ENCODE results near the gene MDH1B.

MDH1B gene

DNA sequence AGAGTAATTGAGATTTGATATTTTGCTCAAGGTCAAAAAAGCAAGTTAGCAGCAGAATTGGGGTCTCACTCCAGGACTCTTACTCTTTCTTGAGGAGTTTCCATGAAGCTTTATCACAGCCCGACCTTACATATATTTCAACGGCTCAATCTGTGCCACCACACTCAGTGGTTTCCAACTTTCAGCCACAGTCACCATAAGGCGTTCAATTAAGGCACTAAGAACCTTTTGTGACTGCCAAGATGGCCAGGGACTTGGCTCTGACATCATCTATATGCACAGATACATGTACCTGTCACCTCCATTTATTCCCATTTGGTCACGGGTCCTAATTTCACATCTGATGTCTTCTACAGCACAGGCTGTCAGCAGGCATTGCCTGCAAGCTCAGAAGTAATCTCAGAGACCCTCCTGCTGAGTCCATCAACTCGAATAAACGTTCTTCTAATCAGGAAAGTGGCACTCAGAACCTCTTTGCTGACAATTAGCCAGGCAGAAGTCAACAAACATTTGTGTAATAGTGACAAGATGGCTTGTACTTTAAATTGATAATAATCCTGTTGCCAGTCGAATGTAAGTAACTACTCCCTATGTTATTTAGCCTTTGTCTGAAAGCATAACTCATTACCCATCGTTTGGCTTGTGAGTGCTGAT, 63.0 kb downstream of the MDH1B start:
- no peak overlapping the region for H3K27ac ChIP-seq (ENCODE audit: low read depth, low read length)
- H3K9me3 ChIP-seq (ENCODE audit: control insufficient read depth in 1 of 2, low read length in 2 of 2): no peaks in the 10 kb centered on the region
- H3K4me3 ChIP-seq (ENCODE audit: low read depth in 1 of 2, low read length in 2 of 2): no peak overlapping the region
- no peaks in the 10 kb centered on the region for H3K4me1 ChIP-seq (ENCODE audit: control insufficient read depth in 1 of 2, insufficient read depth in 2 of 2, low read length in 2 of 2)
- no peak overlapping the region for H3K9ac ChIP-seq (ENCODE audit: low read depth in 1 of 2, low read length in 2 of 2)
- H3K27me3 ChIP-seq (ENCODE audit: control insufficient read depth in 1 of 2, insufficient read depth in 2 of 2, low read length in 2 of 2): no peaks in the 10 kb centered on the region
- no peaks in the 10 kb centered on the region for H3K36me3 ChIP-seq (ENCODE audit: control insufficient read depth in 1 of 2, insufficient read depth in 2 of 2, low read length in 2 of 2)

DNA sequence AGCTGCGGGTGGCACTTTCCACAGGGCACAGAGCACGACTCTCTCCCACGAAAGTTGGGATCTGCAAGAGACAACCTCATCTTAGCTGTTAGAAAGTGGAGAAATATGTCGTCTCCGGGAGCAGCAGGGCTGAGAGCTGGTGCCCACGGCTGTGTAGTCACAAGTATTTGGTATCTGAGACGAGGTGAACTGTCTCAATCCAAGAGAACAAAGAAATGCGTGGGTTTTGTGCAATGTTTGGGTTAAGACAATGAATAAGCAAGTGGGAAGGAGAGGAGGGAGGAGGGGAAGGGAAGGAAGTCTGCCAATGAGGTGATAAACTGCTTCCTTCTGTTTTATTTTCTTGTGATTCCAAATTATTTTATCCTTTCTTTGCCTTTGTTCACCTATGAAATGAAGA, 65.0 kb downstream of the MDH1B start:
- H3K27ac ChIP-seq (ENCODE audit: low read depth, low read length): no peak overlapping the region
- H3K9ac ChIP-seq (ENCODE audit: low read depth in 1 of 2, low read length in 2 of 2): no peak overlapping the region
- H3K4me3 ChIP-seq (ENCODE audit: low read depth in 1 of 2, low read length in 2 of 2): no peak overlapping the region
- no peaks in the 10 kb centered on the region for H3K9me3 ChIP-seq (ENCODE audit: control insufficient read depth in 1 of 2, low read length in 2 of 2)
- H3K4me1 ChIP-seq (ENCODE audit: control insufficient read depth in 1 of 2, insufficient read depth in 2 of 2, low read length in 2 of 2): no peaks in the 10 kb centered on the region
- no peaks in the 10 kb centered on the region for H3K36me3 ChIP-seq (ENCODE audit: control insufficient read depth in 1 of 2, insufficient read depth in 2 of 2, low read length in 2 of 2)
- no peaks in the 10 kb centered on the region for H3K27me3 ChIP-seq (ENCODE audit: control insufficient read depth in 1 of 2, insufficient read depth in 2 of 2, low read length in 2 of 2)

DNA sequence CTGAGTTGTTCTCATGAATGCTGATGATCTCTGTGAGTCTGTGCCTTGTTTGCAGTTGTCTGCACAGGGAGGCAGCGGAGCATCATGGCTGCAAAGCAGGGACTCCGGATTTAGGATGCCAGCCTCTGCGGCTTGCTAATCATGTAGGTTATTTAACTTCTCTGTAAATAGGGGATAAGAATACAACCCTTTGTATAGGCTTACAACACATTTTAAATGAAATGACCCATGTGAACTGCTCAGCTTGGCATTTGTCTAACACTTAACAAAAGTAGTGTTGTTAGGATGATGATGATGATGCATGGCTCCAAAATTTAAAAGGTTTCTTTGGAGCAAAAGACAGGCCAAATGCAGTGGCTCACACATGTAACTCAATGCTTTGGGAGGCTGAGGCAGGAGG, 66.3 kb downstream of the MDH1B start:
- H3K27me3 ChIP-seq (ENCODE audit: control insufficient read depth in 1 of 2, insufficient read depth in 2 of 2, low read length in 2 of 2): no peaks in the 10 kb centered on the region
- no peaks in the 10 kb centered on the region for H3K36me3 ChIP-seq (ENCODE audit: control insufficient read depth in 1 of 2, insufficient read depth in 2 of 2, low read length in 2 of 2)
- no peak overlapping the region for H3K27ac ChIP-seq (ENCODE audit: low read depth, low read length)
- H3K9me3 ChIP-seq (ENCODE audit: control insufficient read depth in 1 of 2, low read length in 2 of 2): no peaks in the 10 kb centered on the region
- no peak overlapping the region for H3K4me3 ChIP-seq (ENCODE audit: low read depth in 1 of 2, low read length in 2 of 2)
- no peak overlapping the region for H3K9ac ChIP-seq (ENCODE audit: low read depth in 1 of 2, low read length in 2 of 2)
- no peaks in the 10 kb centered on the region for H3K4me1 ChIP-seq (ENCODE audit: control insufficient read depth in 1 of 2, insufficient read depth in 2 of 2, low read length in 2 of 2)

DNA sequence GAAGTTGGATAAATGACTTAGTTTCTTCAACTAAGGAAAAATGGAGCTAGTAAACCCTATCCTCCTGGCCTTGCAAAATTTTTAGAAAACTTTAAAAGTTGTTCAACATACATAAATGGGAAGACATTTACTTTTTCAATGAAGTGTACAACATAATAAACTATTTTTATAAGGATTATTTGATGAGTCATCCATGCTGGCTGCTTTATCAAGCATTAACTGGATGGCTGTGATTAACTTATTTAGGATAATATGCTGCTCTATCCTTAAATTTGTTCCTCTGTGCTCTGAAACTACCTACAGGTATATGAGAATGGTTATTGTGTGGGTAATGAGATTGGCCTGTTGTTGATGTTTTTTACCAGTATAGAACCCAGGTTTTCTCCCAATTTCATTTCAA, 68.2 kb downstream of the MDH1B start:
- no peak overlapping the region for H3K4me3 ChIP-seq (ENCODE audit: low read depth in 1 of 2, low read length in 2 of 2)
- no peaks in the 10 kb centered on the region for H3K4me1 ChIP-seq (ENCODE audit: control insufficient read depth in 1 of 2, insufficient read depth in 2 of 2, low read length in 2 of 2)
- no peaks in the 10 kb centered on the region for H3K27me3 ChIP-seq (ENCODE audit: control insufficient read depth in 1 of 2, insufficient read depth in 2 of 2, low read length in 2 of 2)
- H3K9ac ChIP-seq (ENCODE audit: low read depth in 1 of 2, low read length in 2 of 2): no peak overlapping the region
- H3K9me3 ChIP-seq (ENCODE audit: control insufficient read depth in 1 of 2, low read length in 2 of 2): no peaks in the 10 kb centered on the region
- no peak overlapping the region for H3K27ac ChIP-seq (ENCODE audit: low read depth, low read length)
- H3K36me3 ChIP-seq (ENCODE audit: control insufficient read depth in 1 of 2, insufficient read depth in 2 of 2, low read length in 2 of 2): no peaks in the 10 kb centered on the region

DNA sequence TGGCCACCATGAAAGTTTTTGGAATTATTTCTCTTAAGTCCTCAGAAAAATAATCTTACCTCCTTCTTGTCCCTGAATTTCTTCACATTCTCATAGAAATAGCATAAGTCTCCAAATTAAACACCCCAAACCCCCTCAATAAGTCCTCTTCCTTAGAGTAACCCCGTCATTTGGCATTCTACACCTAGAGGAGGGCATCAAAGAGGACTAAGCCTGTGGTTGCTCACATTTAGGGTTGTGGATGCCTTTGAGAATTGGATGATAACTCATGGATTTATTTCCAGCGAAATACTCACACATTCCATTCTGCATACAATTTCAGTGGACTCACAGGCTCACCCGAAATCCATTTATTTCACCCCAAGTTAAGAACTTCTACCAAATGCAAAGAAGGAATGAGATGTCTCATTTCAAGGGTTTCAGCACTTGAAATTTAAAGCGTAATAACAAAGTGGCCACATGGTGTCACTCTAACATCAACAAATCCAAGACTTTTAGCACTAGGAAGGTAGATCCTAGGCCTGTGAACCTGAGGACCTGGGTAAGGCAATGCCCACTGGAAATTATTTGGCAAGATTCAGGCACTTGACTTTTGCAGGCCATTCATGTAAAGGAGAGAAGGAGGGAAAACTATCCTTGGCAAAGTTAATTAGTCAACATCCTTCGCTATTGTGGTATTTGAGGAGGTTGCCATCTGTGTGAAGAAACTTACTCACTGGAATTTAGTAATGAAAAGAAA, 71.6 kb downstream of the MDH1B start:
- no peak overlapping the region for H3K9ac ChIP-seq (ENCODE audit: low read depth in 1 of 2, low read length in 2 of 2)
- no peaks in the 10 kb centered on the region for H3K4me1 ChIP-seq (ENCODE audit: control insufficient read depth in 1 of 2, insufficient read depth in 2 of 2, low read length in 2 of 2)
- H3K9me3 ChIP-seq (ENCODE audit: control insufficient read depth in 1 of 2, low read length in 2 of 2): no peaks in the 10 kb centered on the region
- H3K27me3 ChIP-seq (ENCODE audit: control insufficient read depth in 1 of 2, insufficient read depth in 2 of 2, low read length in 2 of 2): no peaks in the 10 kb centered on the region
- no peak overlapping the region for H3K27ac ChIP-seq (ENCODE audit: low read depth, low read length)
- no peaks in the 10 kb centered on the region for H3K36me3 ChIP-seq (ENCODE audit: control insufficient read depth in 1 of 2, insufficient read depth in 2 of 2, low read length in 2 of 2)
- no peak overlapping the region for H3K4me3 ChIP-seq (ENCODE audit: low read depth in 1 of 2, low read length in 2 of 2)

DNA sequence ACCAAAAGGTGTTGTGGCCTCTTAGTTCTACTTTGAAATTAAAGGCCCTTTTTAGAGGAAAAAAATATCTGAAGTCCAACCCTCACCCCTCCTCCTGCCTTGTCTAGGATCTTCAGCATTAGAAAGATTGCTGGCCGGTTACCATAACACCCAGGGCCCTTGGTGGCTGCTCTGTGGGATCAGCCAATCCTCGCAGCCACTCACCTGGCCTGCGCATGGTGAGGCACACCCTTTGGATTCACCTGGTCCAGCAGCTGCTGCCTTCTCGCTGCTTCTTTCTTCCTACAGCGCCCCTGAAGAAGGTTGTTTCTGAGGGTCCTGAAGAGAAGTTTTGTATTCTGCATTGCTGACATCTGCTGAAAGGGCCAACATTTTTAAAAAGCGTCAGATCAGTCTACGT, 72.2 kb downstream of the MDH1B start:
- no peaks in the 10 kb centered on the region for H3K36me3 ChIP-seq (ENCODE audit: control insufficient read depth in 1 of 2, insufficient read depth in 2 of 2, low read length in 2 of 2)
- no peaks in the 10 kb centered on the region for H3K4me1 ChIP-seq (ENCODE audit: control insufficient read depth in 1 of 2, insufficient read depth in 2 of 2, low read length in 2 of 2)
- H3K27me3 ChIP-seq (ENCODE audit: control insufficient read depth in 1 of 2, insufficient read depth in 2 of 2, low read length in 2 of 2): no peaks in the 10 kb centered on the region
- no peak overlapping the region for H3K4me3 ChIP-seq (ENCODE audit: low read depth in 1 of 2, low read length in 2 of 2)
- no peak overlapping the region for H3K27ac ChIP-seq (ENCODE audit: low read depth, low read length)
- H3K9me3 ChIP-seq (ENCODE audit: control insufficient read depth in 1 of 2, low read length in 2 of 2): no peaks in the 10 kb centered on the region
- no peak overlapping the region for H3K9ac ChIP-seq (ENCODE audit: low read depth in 1 of 2, low read length in 2 of 2)

DNA sequence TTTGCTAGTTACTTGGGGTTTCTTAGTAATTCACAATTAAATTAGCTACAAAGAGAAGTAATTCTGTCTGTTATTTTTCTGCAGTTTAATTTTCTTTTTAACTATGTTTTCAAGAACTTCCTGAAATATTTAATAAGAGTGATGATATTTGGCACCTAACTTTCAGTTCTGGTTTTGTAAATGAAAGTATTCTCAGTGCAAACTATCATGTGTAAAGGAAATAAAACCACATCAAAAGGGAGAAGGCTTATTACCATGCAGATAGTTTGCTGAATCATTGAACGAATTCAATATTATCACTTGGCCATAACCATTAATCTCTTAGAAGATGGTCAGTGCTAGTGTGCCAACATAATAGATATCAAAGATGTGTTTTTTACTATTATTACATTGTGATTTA, 76.1 kb downstream of the MDH1B start:
- H3K9me3 ChIP-seq (ENCODE audit: control insufficient read depth in 1 of 2, low read length in 2 of 2): no peaks in the 10 kb centered on the region
- no peak overlapping the region for H3K9ac ChIP-seq (ENCODE audit: low read depth in 1 of 2, low read length in 2 of 2)
- no peaks in the 10 kb centered on the region for H3K4me1 ChIP-seq (ENCODE audit: control insufficient read depth in 1 of 2, insufficient read depth in 2 of 2, low read length in 2 of 2)
- H3K4me3 ChIP-seq (ENCODE audit: low read depth in 1 of 2, low read length in 2 of 2): no peak overlapping the region
- no peak overlapping the region for H3K27ac ChIP-seq (ENCODE audit: low read depth, low read length)
- H3K36me3 ChIP-seq (ENCODE audit: control insufficient read depth in 1 of 2, insufficient read depth in 2 of 2, low read length in 2 of 2): no peaks in the 10 kb centered on the region
- H3K27me3 ChIP-seq (ENCODE audit: control insufficient read depth in 1 of 2, insufficient read depth in 2 of 2, low read length in 2 of 2): no peaks in the 10 kb centered on the region

DNA sequence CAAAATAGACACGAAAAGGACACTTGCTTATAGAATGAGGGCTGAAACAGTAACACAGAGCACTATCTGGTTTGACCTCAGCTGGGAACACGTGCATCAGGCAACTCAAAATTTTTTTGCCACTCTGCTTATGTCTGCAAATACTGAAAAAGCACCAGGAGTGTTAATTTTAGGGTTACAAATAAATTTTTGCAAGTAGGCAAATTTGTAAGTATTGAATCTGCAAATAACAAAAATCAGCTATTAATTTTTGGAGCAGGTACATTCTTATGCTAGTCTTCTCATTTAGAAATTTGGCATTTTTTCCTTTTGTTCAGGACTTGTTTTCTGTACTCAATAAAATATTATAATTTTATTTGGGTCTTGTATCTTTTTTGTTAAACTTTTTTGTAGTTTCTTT, 76.7 kb downstream of the MDH1B start:
- Histone ChIP-seq H3K36me3 (ENCODE audit: control insufficient read depth in 1 of 2, insufficient read depth in 2 of 2, low read length in 2 of 2) (no peaks in the 10 kb centered on the region), H3K27me3 (ENCODE audit: control insufficient read depth in 1 of 2, insufficient read depth in 2 of 2, low read length in 2 of 2) (no peaks in the 10 kb centered on the region), H3K4me3 (ENCODE audit: low read depth in 1 of 2, low read length in 2 of 2) (no peak overlapping the region), H3K27ac (ENCODE audit: low read depth, low read length) (no peak overlapping the region), H3K4me1 (ENCODE audit: control insufficient read depth in 1 of 2, insufficient read depth in 2 of 2, low read length in 2 of 2) (no peaks in the 10 kb centered on the region), H3K9me3 (ENCODE audit: control insufficient read depth in 1 of 2, low read length in 2 of 2) (no peaks in the 10 kb centered on the region), H3K9ac (ENCODE audit: low read depth in 1 of 2, low read length in 2 of 2) (no peak overlapping the region)
